ENCODE measurements around the gene DIAPH3. TPM values are rescaled to one million over a fixed set of nuclear protein-coding genes. Genes with fewer than 3 reads are reported as not detected.

Gene DIAPH3
- polyA plus RNA-seq, 1 donor from 2014 or later, result 0.37 TPM

GRCh38 chr13:59771272-59771671 is 392.5 kb downstream of the DIAPH3 start:
- no peak overlapping the region for H3K9ac ChIP-seq (ENCODE audit: low read length)
- peak; percentile 60 for TF ChIP-seq RAD21 (conservative IDR thresholded peaks at IDR 0.05)
- peak; percentile 55 for TF ChIP-seq CTCF (IDR thresholded peaks at IDR 0.05; ENCODE audit: poor library complexity, severe bottlenecking)
- TF ChIP-seq TAF1 (IDR thresholded peaks at IDR 0.05; ENCODE audit: low read depth), result no peak
- TF ChIP-seq SMC3 (conservative IDR thresholded peaks at IDR 0.05; ENCODE audit: poor library complexity), result no peak
- H3K9me3 ChIP-seq (ENCODE audit: low read length), result no peaks in the 10 kb centered on the region
- peaks cover 6% of the 10 kb centered on the region for H3F3A ChIP-seq (ENCODE audit: insufficient read depth, low read length, poor library complexity, severe bottlenecking)
- H4K20me1 ChIP-seq (ENCODE audit: insufficient read depth), result no peaks in the 10 kb centered on the region
- H3K36me3 ChIP-seq (ENCODE audit: insufficient read depth, low read length), result no peaks in the 10 kb centered on the region
- H3K27ac ChIP-seq (ENCODE audit: low read length), result no peak overlapping the region
- no peaks in the 10 kb centered on the region for H3K9me2 ChIP-seq (ENCODE audit: insufficient read depth, low read length)
- no peak overlapping the region for H2AFZ ChIP-seq (ENCODE audit: low read depth, low read length)
- H3K4me3 ChIP-seq (ENCODE audit: low read length), result no peak overlapping the region
- H3K4me2 ChIP-seq (ENCODE audit: low read length), result no peak overlapping the region
- H3K79me2 ChIP-seq (replicated peaks; ENCODE audit: insufficient read depth, low read length), result no peaks in the 10 kb centered on the region
- H3K27me3 ChIP-seq (ENCODE audit: insufficient read depth, low read depth, low read length), result no peaks in the 10 kb centered on the region

- Histone ChIP-seq H3K9me3 (ENCODE audit: low read length) (no peaks in the 10 kb centered on the region), H3K9me2 (ENCODE audit: insufficient read depth, low read length) (no peaks in the 10 kb centered on the region), H3F3A (ENCODE audit: insufficient read depth, low read length, poor library complexity, severe bottlenecking) (peaks cover 6% of the 10 kb centered on the region), H3K27ac (ENCODE audit: low read length) (no peak overlapping the region), H3K36me3 (ENCODE audit: insufficient read depth, low read length) (no peaks in the 10 kb centered on the region), H4K20me1 (ENCODE audit: insufficient read depth) (no peaks in the 10 kb centered on the region), H3K79me2 (replicated peaks; ENCODE audit: insufficient read depth, low read length) (no peaks in the 10 kb centered on the region), H3K4me2 (ENCODE audit: low read length) (no peak overlapping the region), H2AFZ (ENCODE audit: low read depth, low read length) (no peak overlapping the region), H3K27me3 (ENCODE audit: insufficient read depth, low read depth, low read length) (no peaks in the 10 kb centered on the region), H3K9ac (ENCODE audit: low read length) (no peak overlapping the region), H3K4me3 (ENCODE audit: low read length) (no peak overlapping the region)
- TF ChIP-seq, protein P1, sequence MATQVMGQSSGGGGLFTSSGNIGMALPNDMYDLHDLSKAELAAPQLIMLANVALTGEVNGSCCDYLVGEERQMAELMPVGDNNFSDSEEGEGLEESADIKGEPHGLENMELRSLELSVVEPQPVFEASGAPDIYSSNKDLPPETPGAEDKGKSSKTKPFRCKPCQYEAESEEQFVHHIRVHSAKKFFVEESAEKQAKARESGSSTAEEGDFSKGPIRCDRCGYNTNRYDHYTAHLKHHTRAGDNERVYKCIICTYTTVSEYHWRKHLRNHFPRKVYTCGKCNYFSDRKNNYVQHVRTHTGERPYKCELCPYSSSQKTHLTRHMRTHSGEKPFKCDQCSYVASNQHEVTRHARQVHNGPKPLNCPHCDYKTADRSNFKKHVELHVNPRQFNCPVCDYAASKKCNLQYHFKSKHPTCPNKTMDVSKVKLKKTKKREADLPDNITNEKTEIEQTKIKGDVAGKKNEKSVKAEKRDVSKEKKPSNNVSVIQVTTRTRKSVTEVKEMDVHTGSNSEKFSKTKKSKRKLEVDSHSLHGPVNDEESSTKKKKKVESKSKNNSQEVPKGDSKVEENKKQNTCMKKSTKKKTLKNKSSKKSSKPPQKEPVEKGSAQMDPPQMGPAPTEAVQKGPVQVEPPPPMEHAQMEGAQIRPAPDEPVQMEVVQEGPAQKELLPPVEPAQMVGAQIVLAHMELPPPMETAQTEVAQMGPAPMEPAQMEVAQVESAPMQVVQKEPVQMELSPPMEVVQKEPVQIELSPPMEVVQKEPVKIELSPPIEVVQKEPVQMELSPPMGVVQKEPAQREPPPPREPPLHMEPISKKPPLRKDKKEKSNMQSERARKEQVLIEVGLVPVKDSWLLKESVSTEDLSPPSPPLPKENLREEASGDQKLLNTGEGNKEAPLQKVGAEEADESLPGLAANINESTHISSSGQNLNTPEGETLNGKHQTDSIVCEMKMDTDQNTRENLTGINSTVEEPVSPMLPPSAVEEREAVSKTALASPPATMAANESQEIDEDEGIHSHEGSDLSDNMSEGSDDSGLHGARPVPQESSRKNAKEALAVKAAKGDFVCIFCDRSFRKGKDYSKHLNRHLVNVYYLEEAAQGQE (IDR thresholded peaks at IDR 0.05; ENCODE audit: borderline replicate concordance), result no peak
- TF ChIP-seq CTCF (IDR thresholded peaks at IDR 0.05; ENCODE audit: poor library complexity, severe bottlenecking) (no peak), EP300 (conservative IDR thresholded peaks at IDR 0.05; ENCODE audit: poor library complexity, severe bottlenecking) (no peak)
These were observed 393.3 kb downstream of the DIAPH3 start for GRCh38 chr13:59770451-59770850.

DNA sequence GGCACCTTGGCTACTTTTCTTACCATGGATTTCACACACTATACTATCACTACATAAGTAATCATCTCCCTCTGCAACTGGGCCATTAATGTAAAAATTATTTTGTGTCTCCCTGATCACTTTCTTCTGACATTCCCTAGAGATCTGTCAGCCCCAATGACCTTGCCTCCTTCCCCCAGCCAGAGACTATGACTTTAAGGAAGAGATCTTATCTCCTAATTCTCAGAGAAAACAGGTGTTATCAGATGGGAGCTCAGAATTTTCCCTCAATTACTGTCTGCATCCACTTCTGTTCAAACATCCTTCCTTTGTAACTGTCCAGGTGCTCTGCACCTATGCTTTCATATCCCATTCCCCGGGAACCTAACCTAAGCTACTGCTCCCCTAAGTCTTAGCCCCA is 397.5 kb downstream of the DIAPH3 start:
- no peaks in the 10 kb centered on the region for H3K9me2 ChIP-seq (ENCODE audit: insufficient read depth, low read length)
- H3K9ac ChIP-seq (ENCODE audit: low read length), result no peak overlapping the region
- H3K27me3 ChIP-seq (ENCODE audit: insufficient read depth, low read depth, low read length), result no peaks in the 10 kb centered on the region
- H3K4me3 ChIP-seq (ENCODE audit: low read length), result no peak overlapping the region
- no peak overlapping the region for H2AFZ ChIP-seq (ENCODE audit: low read depth, low read length)
- H3K4me2 ChIP-seq (ENCODE audit: low read length), result no peak overlapping the region
- H4K20me1 ChIP-seq (ENCODE audit: insufficient read depth), result no peaks in the 10 kb centered on the region
- H3F3A ChIP-seq (ENCODE audit: insufficient read depth, low read length, poor library complexity, severe bottlenecking), result no peaks in the 10 kb centered on the region
- no peaks in the 10 kb centered on the region for H3K79me2 ChIP-seq (replicated peaks; ENCODE audit: insufficient read depth, low read length)
- H3K9me3 ChIP-seq (ENCODE audit: low read length), result no peaks in the 10 kb centered on the region
- H3K27ac ChIP-seq (ENCODE audit: low read length), result no peak overlapping the region
- H3K36me3 ChIP-seq (ENCODE audit: insufficient read depth, low read length), result no peaks in the 10 kb centered on the region
- TF ChIP-seq RAD21 (conservative IDR thresholded peaks at IDR 0.05) (no peak), SMC3 (conservative IDR thresholded peaks at IDR 0.05; ENCODE audit: poor library complexity) (no peak), EZH2 (IDR thresholded peaks at IDR 0.05; ENCODE audit: borderline replicate concordance, insufficient read depth, low read length, poor library complexity, severe bottlenecking) (no peak), POLR2AphosphoS5 (IDR thresholded peaks at IDR 0.05) (no peak), EP300 (conservative IDR thresholded peaks at IDR 0.05; ENCODE audit: poor library complexity, severe bottlenecking) (no peak), TAF1 (IDR thresholded peaks at IDR 0.05; ENCODE audit: low read depth) (no peak), CTCF (IDR thresholded peaks at IDR 0.05; ENCODE audit: poor library complexity, severe bottlenecking) (no peak)
- TF ChIP-seq, protein P1 (IDR thresholded peaks at IDR 0.05; ENCODE audit: borderline replicate concordance), result no peak
